SH-SY5Y (cell line): ENCODE results near the gene FOXO4.

Experiments used
- GATA2 ChIP-seq: IDR thresholded peaks from 2 replicates; pipeline ENCODE4 v1.6.1; 2011; ENCODE audit warnings: mild to moderate bottlenecking, low read depth, low read length
- GATA3 ChIP-seq: IDR thresholded peaks from 2 replicates; pipeline ENCODE4 v1.6.1; 2011; ENCODE audit warnings: low read depth, mild to moderate bottlenecking, low read length, moderate library complexity

The FOXO4 gene

DNA sequence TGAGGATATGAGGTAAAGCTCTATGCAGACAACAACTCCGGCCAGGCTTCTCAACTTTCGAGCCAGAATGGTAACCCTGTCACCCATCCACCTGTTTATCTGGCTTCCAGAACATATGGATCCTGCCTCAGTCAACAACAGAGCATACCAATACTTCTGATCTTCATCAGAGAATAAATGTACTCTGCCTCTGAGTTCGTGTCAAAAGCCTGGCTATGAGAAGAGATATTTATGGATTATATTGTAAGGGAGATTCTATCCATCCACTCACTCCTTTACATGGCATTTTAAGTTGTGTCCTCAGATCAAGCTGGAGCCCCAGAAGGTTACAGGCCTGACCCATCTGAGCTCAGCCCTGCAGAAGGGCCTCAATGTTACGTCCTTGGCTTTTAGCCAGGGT is 9.8 kb upstream of the FOXO4 start:
- TF ChIP-seq GATA2, result no peak
- TF ChIP-seq GATA3, result no peak

DNA sequence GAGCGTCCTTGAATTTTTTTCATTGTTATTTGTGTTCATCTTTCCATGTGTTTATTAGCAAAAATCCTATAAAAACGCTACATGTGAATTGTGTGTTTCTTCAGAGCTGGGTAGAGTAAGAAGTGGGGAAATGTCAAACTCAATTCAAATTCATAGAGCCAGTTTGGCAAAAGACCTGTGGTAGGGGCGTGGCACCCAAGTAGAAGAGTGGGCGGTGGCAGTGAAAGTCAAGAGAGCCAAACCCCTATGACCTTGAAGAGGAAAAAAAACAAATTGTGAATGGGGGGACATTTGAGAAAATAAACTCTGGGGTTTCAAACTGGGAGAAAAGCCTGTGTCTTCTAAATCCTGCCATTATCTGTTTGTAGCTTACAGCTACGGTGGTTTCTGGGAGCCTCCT is 4.4 kb upstream of the FOXO4 start:
- no peak for TF ChIP-seq GATA3
- no peak for TF ChIP-seq GATA2

DNA sequence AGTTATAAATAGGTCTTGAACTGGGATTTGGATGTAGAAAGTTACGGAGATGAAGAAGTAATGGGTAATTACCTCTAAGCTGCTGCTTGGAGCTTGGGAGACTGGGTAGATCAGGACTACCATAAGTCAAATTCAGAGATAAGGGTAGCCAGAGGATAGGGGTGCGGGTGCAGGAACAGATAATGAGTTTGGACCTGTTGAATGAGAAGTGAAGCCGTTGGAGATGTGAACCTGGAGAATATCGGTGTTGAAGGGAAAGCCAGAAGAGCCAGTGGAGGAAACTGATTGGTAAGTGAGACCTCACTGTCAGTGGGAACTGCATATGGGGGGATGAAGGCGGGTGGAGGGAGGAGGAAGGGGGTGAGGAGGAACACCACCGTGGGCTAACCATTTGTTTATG is 618 bp upstream of the FOXO4 start:
- no peak for TF ChIP-seq GATA2
- no peak for TF ChIP-seq GATA3

DNA sequence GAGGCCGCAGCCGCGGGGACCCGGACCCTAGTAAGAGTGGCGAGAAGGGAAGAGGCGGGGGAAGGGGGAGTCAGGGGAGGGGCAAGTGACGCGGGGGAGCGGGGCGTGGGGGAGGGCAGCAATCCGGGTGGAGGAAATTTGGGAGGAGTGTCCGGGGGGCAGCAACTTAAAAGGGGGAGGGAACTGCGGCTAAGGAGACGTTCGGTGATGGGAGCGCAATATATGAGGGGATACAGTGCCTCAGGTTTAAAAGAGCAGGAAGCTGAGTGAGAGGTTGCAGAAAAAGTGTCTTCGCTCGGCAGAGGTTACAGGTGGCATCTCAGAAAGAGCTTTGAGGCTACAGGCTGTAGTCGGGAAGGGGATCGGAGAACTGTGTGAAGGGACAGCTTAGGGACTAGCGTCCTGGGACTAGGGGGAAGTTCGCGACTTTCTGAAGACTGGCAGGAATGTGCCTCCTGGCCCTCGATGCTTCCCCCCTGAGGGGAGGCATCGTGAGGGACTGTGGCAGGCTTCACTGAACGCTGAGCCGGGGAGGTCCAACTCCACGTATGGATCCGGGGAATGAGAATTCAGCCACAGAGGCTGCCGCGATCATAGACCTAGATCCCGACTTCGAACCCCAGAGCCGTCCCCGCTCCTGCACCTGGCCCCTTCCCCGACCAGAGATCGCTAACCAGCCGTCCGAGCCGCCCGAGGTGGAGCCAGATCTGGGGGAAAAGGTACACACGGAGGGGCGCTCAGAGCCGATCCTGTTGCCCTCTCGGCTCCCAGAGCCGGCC is 519 bp downstream of the FOXO4 start:
- no peak for TF ChIP-seq GATA2
- TF ChIP-seq GATA3, result no peak

DNA sequence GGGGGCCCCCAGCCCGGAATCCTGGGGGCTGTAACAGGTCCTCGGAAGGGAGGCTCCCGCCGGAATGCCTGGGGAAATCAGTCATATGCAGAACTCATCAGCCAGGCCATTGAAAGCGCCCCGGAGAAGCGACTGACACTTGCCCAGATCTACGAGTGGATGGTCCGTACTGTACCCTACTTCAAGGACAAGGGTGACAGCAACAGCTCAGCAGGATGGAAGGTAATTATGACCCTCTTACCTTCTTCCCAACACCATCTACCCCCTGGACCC is 1.0 kb downstream of the FOXO4 start:
- TF ChIP-seq GATA3 (no peak), GATA2 (no peak)

DNA sequence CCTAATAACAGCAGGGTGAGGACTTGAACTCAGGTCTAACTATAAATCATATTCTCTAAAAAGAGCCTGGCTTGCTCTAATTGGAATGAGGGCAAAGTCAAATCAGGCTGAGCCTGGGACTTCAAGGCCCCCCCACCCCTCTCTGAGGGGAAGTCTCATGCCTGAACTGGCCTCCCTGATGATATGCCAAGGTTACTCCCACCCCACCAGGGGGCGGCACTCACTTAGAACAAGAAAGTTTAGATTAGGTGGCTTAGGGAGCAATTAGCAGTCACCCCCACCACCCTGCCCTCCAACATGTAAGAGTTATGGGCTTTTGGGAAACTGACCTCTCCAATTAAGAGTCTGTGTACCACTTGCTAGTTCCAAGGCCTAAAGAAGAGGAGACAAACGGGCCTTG is 2.7 kb downstream of the FOXO4 start:
- no peak for TF ChIP-seq GATA3
- no peak for TF ChIP-seq GATA2

DNA sequence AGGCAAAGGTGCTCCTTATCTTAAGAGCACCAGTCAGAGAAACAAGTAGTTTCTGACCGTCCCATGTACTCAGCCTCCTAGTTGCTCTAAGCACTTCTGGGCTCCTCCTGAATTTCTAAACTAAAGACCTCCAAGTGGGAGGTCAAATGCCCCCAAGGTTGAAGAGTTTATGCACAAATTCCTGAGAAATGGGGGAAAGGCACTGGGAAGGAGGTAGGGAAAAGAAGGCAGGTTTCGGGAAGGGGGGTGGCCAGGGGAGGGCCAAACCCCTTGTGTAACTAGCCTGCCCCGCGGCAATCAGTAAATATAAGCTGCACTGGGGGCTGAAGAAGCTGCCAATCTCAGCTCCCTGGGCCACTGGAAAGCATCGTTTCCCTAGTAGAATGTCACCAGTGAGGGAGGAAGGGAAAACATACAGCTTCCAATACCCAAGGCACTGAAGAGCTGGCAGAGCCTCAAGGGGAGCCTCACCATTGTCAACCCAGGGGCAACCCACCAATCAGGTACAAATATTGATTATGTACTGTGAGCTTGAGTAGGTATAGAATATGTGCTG is 3.4 kb downstream of the FOXO4 start:
- TF ChIP-seq GATA2, result no peak
- TF ChIP-seq GATA3, result no peak

DNA sequence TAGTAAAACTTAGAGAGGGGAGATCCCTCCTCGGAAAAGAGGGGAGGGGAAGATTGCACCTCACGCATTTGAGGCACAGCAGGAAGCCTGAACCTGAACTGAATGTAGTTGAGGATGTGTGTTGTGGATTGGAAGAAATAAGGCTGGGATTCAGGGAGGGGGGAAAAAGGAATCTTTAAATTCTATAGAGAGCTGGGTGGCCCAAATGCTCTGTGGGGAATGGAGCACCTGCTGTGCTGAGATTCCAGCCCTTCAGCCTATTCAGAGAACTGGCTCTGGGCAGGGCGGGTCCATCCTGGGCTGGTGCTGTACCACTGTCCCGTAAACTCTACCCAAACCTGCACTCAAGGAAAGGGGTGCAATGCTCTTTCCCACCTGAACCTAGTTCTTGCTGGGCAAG is 4.1 kb downstream of the FOXO4 start:
- no peak for TF ChIP-seq GATA3

DNA sequence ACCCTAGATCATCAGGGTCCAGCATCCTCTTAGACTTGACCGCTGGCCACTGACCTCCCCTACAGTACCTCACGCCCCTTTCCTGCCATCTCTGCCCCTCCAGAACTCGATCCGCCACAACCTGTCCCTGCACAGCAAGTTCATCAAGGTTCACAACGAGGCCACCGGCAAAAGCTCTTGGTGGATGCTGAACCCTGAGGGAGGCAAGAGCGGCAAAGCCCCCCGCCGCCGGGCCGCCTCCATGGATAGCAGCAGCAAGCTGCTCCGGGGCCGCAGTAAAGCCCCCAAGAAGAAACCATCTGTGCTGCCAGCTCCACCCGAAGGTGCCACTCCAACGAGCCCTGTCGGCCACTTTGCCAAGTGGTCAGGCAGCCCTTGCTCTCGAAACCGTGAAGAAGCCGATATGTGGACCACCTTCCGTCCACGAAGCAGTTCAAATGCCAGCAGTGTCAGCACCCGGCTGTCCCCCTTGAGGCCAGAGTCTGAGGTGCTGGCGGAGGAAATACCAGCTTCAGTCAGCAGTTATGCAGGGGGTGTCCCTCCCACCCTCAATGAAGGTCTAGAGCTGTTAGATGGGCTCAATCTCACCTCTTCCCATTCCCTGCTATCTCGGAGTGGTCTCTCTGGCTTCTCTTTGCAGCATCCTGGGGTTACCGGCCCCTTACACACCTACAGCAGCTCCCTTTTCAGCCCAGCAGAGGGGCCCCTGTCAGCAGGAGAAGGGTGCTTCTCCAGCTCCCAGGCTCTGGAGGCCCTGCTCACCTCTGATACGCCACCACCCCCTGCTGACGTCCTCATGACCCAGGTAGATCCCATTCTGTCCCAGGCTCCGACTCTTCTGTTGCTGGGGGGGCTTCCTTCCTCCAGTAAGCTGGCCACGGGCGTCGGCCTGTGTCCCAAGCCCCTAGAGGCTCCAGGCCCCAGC is 5.2 kb downstream of the FOXO4 start:
- TF ChIP-seq GATA3 (no peak), GATA2 (no peak)

DNA sequence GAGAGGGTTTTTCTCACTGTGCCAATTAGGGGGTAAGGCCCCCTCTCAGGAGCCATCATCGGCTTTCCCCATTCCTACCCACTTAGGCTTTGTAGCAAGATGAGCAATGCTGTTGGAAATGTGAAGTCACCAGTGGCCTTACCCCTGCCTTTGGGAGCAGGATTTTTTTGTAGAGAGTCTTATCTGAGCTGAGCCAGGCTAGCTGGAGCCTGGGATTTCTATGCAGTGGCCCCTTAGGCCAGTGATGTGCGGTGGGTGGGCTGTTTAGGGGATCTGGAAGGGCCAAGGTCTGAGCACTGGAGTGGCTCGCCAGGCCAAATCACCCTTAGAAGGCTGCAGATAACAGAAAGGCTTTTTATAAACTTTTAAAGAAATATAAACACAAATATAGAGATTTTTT is 6.6 kb downstream of the FOXO4 start:
- TF ChIP-seq GATA2 (no peak), GATA3 (no peak)

DNA sequence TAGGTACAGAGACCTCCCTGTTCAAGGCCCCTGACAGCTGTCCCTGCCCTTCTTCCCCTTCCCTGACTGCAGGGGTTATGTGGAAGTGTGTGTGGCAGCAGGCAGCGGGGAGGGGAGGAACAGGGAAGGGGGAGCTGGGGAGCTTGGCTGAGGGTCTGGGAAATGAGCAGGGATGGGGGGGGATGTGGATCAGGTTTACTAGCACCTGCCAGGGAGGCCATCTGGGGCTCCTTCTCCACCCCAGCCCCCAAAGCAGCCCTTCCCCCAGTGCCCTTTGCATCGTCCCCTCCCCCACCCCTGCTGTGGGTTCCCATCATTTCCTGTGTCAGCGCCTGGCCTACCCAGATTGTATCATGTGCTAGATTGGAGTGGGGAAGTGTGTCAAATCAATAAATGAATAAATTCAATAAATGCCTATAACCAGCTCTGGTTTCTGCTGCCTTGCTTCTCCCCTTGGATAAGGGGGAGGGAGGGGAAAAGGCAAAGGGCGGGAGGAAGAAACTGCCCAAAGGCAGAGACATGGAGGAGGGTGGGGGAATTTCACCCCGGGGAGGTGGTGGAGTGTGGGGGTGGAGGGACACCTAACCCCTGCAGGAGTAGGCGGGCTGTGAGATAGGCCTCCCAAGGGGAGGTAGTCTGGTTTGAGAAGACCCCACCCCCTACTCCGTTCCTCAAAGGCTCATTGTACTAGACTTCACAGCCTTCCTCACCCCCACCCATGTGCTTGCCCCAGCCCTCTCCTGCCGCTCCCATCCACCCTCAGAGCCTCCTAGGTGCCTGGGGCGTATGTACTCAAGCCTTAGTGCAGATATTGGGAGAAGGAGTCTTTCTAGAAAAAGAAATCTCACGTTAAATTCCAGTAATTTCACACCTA is 7.7 kb downstream of the FOXO4 start:
- no peak for TF ChIP-seq GATA3
- no peak for TF ChIP-seq GATA2

DNA sequence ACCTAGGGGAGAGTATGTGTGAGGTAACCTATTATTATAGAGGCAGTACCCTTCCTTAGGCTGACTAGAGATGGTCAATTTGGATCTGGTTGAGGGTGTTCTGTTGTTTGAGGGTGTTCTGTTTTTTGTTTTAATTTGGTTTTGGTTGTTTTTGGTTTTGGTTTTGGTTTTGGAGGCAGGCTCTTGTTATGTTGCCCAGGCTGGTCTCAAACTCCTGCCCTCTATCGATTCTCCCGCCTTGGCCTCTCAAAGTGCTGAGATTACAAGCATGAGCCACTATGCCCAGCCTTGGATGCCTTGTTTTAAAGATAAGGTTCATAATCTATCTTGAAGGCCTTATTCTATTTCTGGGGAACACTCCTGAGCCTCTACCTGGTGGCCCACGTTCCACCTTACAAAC is 10.0 kb downstream of the FOXO4 start:
- no peak for TF ChIP-seq GATA3
- no peak for TF ChIP-seq GATA2

DNA sequence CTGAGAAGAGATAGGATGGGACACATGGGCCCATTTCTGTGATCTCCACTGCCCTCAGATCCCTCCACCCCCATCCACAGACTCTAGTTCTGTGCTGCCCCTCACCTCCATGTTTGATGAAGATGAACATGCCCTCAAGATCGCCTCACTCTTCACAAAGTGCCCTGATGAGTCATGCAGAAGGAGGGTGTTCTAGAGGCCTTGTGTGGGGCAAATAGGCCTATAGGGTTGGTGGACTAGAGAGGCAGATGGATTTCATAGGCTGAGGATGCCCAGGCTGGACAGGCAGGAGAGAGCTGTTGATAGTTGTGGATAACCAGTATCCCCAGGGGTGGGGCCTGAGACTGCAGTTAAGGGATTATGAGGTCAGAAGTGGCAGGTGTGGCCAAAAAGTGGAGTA is 10.8 kb downstream of the FOXO4 start, which contains the start of gene CXorf65:
Gene CXorf65, minus strand, starts transcription at position 314 of the 400 bp plus-strand sequence. Its CDS starts 184 bp downstream, at position 130.
- TF ChIP-seq GATA2 (no peak), GATA3 (no peak)

DNA sequence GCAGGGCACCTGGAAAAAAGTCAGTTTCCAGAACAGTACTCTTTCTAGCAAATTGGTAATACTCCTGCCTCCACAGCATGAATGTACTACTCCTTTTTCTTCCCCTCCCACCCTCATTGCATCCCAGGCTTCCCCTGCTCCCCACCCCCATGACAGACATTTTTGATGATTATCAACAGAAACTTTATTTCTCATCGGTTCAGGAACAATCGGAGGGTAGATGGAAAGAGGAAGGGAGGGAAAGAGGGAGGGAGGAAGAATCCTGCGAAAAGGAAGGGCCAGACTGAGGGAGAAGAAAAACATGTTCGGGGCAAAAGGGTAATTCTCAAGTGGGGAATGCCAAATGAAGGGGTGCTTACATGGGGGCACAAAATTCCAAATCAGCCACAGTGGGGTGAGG is 11.6 kb downstream of the FOXO4 start:
- TF ChIP-seq GATA2, result no peak
- TF ChIP-seq GATA3, result no peak
